ENCODE results near the gene CNN2.

- no peak for TF ChIP-seq CTCF (IDR thresholded peaks at IDR 0.05)
- no peak for TF ChIP-seq POLR2A (IDR thresholded peaks at IDR 0.05)
These were observed 47.1 kb upstream of the CNN2 start for GRCh38 chr19:979318-979741.
